GM12878 (cell line): ENCODE data around the gene HS6ST3. TPM values are rescaled to one million over a fixed set of nuclear protein-coding genes. Genes with fewer than 3 reads are reported as not detected.

Experiments
- ATAC-seq: fragments of 200-7000 bp; cut with Tn5 transposase; 3 replicates; pipeline ENCODE4 v1.9.1; 2020; ENCODE audit warnings: mild to moderate bottlenecking, moderate library complexity
- BruUV-seq: library from RNA; stranded (reverse); fragments of 400-500 nt; replicated peaks from 2 replicates; lab custom pipeline; 2021; lab: Mats Ljungman, UMichigan
- CTCF ChIA-PET: fragments of 300-600 bp; sonication (Branson Sonifier 250); formaldehyde crosslinking; extraction: SDS; loops from one replicate; lab custom pipeline; 2021; ENCODE audit warnings: inconsistent platforms; lab: Yijun Ruan, JAX
- POLR2A ChIA-PET: fragments of 350-600 bp; formaldehyde crosslinking; extraction: SDS; loops from one replicate; lab custom pipeline; 2021; ENCODE audit warnings: inconsistent platforms; lab: Charles Lee
- RAD21 ChIA-PET: fragments of 300-600 bp; sonication (Branson Sonifier 250); formaldehyde crosslinking; loops from one replicate; lab custom pipeline; 2023; ENCODE audit warnings: antibody characterized with exemption; ENCODE audit not compliant: unreplicated experiment; lab: Charles Lee
- SMC1A ChIA-PET: fragments of 300-600 bp; sonication (Branson Sonifier 250); formaldehyde crosslinking; loops from one replicate; lab custom pipeline; 2023; ENCODE audit not compliant: unreplicated experiment, uncharacterized antibody; lab: Charles Lee
- DNase-seq: peaks from one replicate; pipeline ENCODE4 v3.0.0-alpha.2; 2011; ENCODE audit warnings: low read depth, low spot score
- FAIRE-seq: peaks from 3 replicates; lab custom pipeline; 2011; peaks lifted over from hg19 to GRCh38; lab: Jason Lieb, UNC
- H2AFZ ChIP-seq: 2 replicates; pipeline ENCODE4 v1.6.0; 2011; ENCODE audit warnings: low read depth, low read length, control low read depth; ENCODE audit not compliant: control insufficient read depth
- H3K27ac ChIP-seq: 2 replicates; pipeline ENCODE4 v1.5.1; 2011; ENCODE audit warnings: control low read depth; ENCODE audit not compliant: control insufficient read depth, insufficient read depth
- H3K27me3 ChIP-seq, 2 experiments: replicated peaks in 1 of 2; 2 replicates each; pipeline versions ENCODE4 v1.6.0 to v1.6.1; 2011; ENCODE audit warnings: low read length in 1 of 2; ENCODE audit not compliant: control insufficient read depth in 2 of 2, insufficient read depth in 2 of 2
- H3K36me3 ChIP-seq, 2 experiments: 2 replicates each; pipeline ENCODE4 v1.5.1; 2011; ENCODE audit warnings: low read length in 1 of 2; ENCODE audit not compliant: control insufficient read depth in 2 of 2, insufficient read depth in 2 of 2
- H3K4me1 ChIP-seq: 2 replicates; pipeline ENCODE4 v1.6.1; 2011; ENCODE audit warnings: mild to moderate bottlenecking, low read length, moderate library complexity, mixed read lengths; ENCODE audit not compliant: control insufficient read depth, insufficient read depth
- H3K4me2 ChIP-seq: 2 replicates; pipeline ENCODE4 v1.6.0; 2011; ENCODE audit warnings: control low read depth; ENCODE audit not compliant: control insufficient read depth, insufficient read depth
- H3K4me3 ChIP-seq: fragments of 200-600 bp; sonication (generic); 2 replicates; pipeline ENCODE4 v1.5.1; 2016
- H3K79me2 ChIP-seq: 2 replicates; pipeline ENCODE4 v1.6.0; 2011; ENCODE audit warnings: low read length; ENCODE audit not compliant: control insufficient read depth, insufficient read depth
- H3K9ac ChIP-seq: 2 replicates; pipeline ENCODE4 v1.8.0; 2011; ENCODE audit warnings: low read length, control low read depth, mixed read lengths; ENCODE audit not compliant: control insufficient read depth, insufficient read depth
- H3K9me3 ChIP-seq: replicated peaks from 3 replicates; pipeline ENCODE4 v1.5.1; 2011; ENCODE audit warnings: mild to moderate bottlenecking, low read length; ENCODE audit not compliant: control insufficient read depth, insufficient read depth
- H4K20me1 ChIP-seq: 2 replicates; pipeline ENCODE4 v1.6.0; 2011; ENCODE audit not compliant: control insufficient read depth, insufficient read depth
- BACH1 ChIP-seq: fragments of 450-650 bp; IDR thresholded peaks from 2 replicates; pipeline ENCODE4 v1.6.1; 2017; ENCODE audit warnings: mild to moderate bottlenecking, borderline replicate concordance
- BMI1 ChIP-seq: fragments of 450-650 bp; IDR thresholded peaks from 2 replicates; pipeline ENCODE4 v1.6.1; 2016; ENCODE audit warnings: mild to moderate bottlenecking, moderate library complexity, borderline replicate concordance
- BRCA1 ChIP-seq: IDR thresholded peaks from 2 replicates; pipeline ENCODE4 v1.6.1; 2011; ENCODE audit warnings: low read depth, low read length, improper control_type of control experiment
- E2F4 ChIP-seq: IDR thresholded peaks from 2 replicates; pipeline ENCODE4 v1.6.1; 2012; ENCODE audit warnings: low read depth, low read length, improper control_type of control experiment
- EED ChIP-seq: sonication (generic); IDR thresholded peaks from 2 replicates; pipeline ENCODE4 v1.6.1; 2016; ENCODE audit warnings: antibody characterized with exemption, low read depth
- FOS ChIP-seq: IDR thresholded peaks from 3 replicates; pipeline ENCODE4 v1.6.1; 2011; ENCODE audit warnings: borderline replicate concordance; ENCODE audit not compliant: insufficient read length; ENCODE audit errors: extremely low read depth
- IRF3 ChIP-seq: fragments of 450-650 bp; IDR thresholded peaks from 2 replicates; pipeline ENCODE4 v1.6.1; 2014; ENCODE audit warnings: mild to moderate bottlenecking
- JUNB ChIP-seq: IDR thresholded peaks from 2 replicates; pipeline ENCODE4 v1.6.1; 2016; ENCODE audit warnings: antibody characterized with exemption, mild to moderate bottlenecking
- MTA2 ChIP-seq: fragments of 450-650 bp; IDR thresholded peaks from 2 replicates; pipeline ENCODE4 v1.6.1; 2016; ENCODE audit warnings: low read depth, mild to moderate bottlenecking, moderate library complexity
- NR2C1 ChIP-seq: fragments of 450-650 bp; IDR thresholded peaks from 2 replicates; pipeline ENCODE4 v1.6.1; 2017; ENCODE audit warnings: antibody characterized with exemption, mild to moderate bottlenecking, moderate library complexity
- NR2F1 ChIP-seq: fragments of 450-650 bp; conservative IDR thresholded peaks from 2 replicates; pipeline ENCODE4 v1.6.1; 2017; ENCODE audit warnings: mild to moderate bottlenecking
- RAD51 ChIP-seq: fragments of 450-650 bp; IDR thresholded peaks from 2 replicates; pipeline ENCODE4 v1.6.1; 2016; ENCODE audit warnings: moderate library complexity, mild to moderate bottlenecking, inconsistent platforms
- RELB ChIP-seq: fragments of 450-650 bp; IDR thresholded peaks from 2 replicates; pipeline ENCODE4 v1.6.1; 2017; ENCODE audit warnings: low read depth, mild to moderate bottlenecking, moderate library complexity
- RFX5 ChIP-seq: IDR thresholded peaks from 2 replicates; pipeline ENCODE4 v1.6.1; 2011; ENCODE audit warnings: low read depth, low read length, improper control_type of control experiment
- RUNX3 ChIP-seq: IDR thresholded peaks from 2 replicates; pipeline ENCODE4 v1.6.1; 2012; ENCODE audit warnings: low read length, inconsistent platforms
- SMARCA5 ChIP-seq: fragments of 450-650 bp; IDR thresholded peaks from 2 replicates; pipeline ENCODE4 v1.6.1; 2017; ENCODE audit warnings: mild to moderate bottlenecking
- WRNIP1 ChIP-seq: IDR thresholded peaks from 2 replicates; pipeline ENCODE4 v1.6.1; 2011; ENCODE audit warnings: low read depth, low read length, improper control_type of control experiment, borderline replicate concordance
- ZNF592 ChIP-seq: fragments of 450-650 bp; IDR thresholded peaks from 2 replicates; pipeline ENCODE4 v1.6.1; 2017; ENCODE audit warnings: mild to moderate bottlenecking, moderate library complexity
- WGBS: methylation state at CpG from one replicate; pipeline ENCODE4 v1.1.6; 2016; ENCODE audit warnings: low lambda C conversion rate; ENCODE audit not compliant: insufficient replicate concordance, insufficient coverage; ENCODE audit errors: missing lambda C conversion rate; 5-methylcytosine and 5-hydroxymethylcytosine counted together
- in situ Hi-C: fragments of 300-500 bp; cut with MboI; formaldehyde crosslinking; loops from 9 replicates; pipeline ENCODE4 v1.14.3; 2018; ENCODE audit warnings: mixed read lengths
- intact Hi-C: fragments of 100-400 bp; cut with micrococcal nuclease; formaldehyde crosslinking; loops from one replicate; pipeline ENCODE4 v1.14.2; 2022; ENCODE audit not compliant: unreplicated experiment
- polyA plus RNA-seq, 11 experiments: library from polyadenylated mRNA; depleted of rRNA in 4 of 11; unstranded in 6 of 11; stranded (reverse) in 5 of 11; fragments of >200 nt; fragmentation: Nextera tagmentation in 4 of 11; fragmentation: Illumina TruSeq in 1 of 11; extraction: Ambion mirVana in 4 of 11; extraction: Trizol in 1 of 11; gene quantifications; 1 replicate in 1 of 11; 2 replicates in 10 of 11; pipeline versions ENCODE4 v1.2.1 to v1.2.3, GENCODE V29; 2011 to 2016; ENCODE audit warnings: inconsistent platforms in 2 of 11, missing spikeins in 2 of 11, low read depth in 1 of 11
- total RNA-seq, 4 experiments: library from RNA; depleted of rRNA in 3 of 4; stranded (reverse); fragments of >200 nt in 3 of 4; fragmentation: Illumina TruSeq in 1 of 4; extraction: Trizol in 1 of 4; gene quantifications; 2 replicates each; pipeline versions ENCODE4 v1.2.1 to v1.2.3, GENCODE V29; 2013 to 2021

HS6ST3 gene
- total and polyA plus RNA-seq, 10 of the 15 experiments (the other 5 are each of a cell fraction or from before 2014, with no cell fraction given), result under 0.01 to 2.9 TPM; not detected in 8

GRCh38 chr13:96809366-96810096, 719.6 kb downstream of the HS6ST3 start:
- no TSS peak for BruUV-seq
- POLR2A ChIA-PET, result no interaction called here
- no peak for DNase-seq
- Histone ChIP-seq H3K27me3 (no peaks in the 10 kb centered on the region), H3K4me3 (no peak overlapping the region), H3K9ac (no peak overlapping the region), H3K4me2 (no peak overlapping the region), H3K4me1 (no peaks in the 10 kb centered on the region), H3K9me3 (no peaks in the 10 kb centered on the region), H3K79me2 (no peaks in the 10 kb centered on the region), H2AFZ (no peak overlapping the region), H3K27ac (no peak overlapping the region), H3K36me3 (no peaks in the 10 kb centered on the region), H4K20me1 (no peaks in the 10 kb centered on the region)
- TF ChIP-seq E2F4, result no peak
- TF ChIP-seq RUNX3, result no peak
- no peak for TF ChIP-seq BMI1
- TF ChIP-seq FOS, result no peak
- TF ChIP-seq WRNIP1, result no peak
- no peak for TF ChIP-seq IRF3
- no peak for TF ChIP-seq MTA2
- TF ChIP-seq JUNB, result no peak
- TF ChIP-seq NR2F1, result no peak
- TF ChIP-seq NR2C1, result no peak
- no peak for TF ChIP-seq RELB
- TF ChIP-seq RFX5, result no peak
- no peak for TF ChIP-seq EED
- no peak for TF ChIP-seq RAD51
- TF ChIP-seq ZNF592, result no peak
- no peak for TF ChIP-seq SMARCA5
- no peak for TF ChIP-seq BRCA1
- no peak for TF ChIP-seq BACH1
- intact Hi-C loops (no loop called here), in situ Hi-C loops (no loop called here)
- CTCF ChIA-PET, result no interaction called here
- ATAC-seq, result no peak
- RAD21 ChIA-PET, result no interaction called here
- 9% methylated on average over 5 of the region's 5 CpGs for WGBS
- SMC1A ChIA-PET, result interaction anchor here (0.5 kb wide), 1 partner anchor 159 kb away, joined by 3 read pairs; no protein-coding TSS in a partner anchor
- FAIRE-seq, result no peak
